HEK293 (cell line): ENCODE results near the gene GIPC2.

Experiments
- CTCF ChIA-PET: fragments of 350-600 bp; formaldehyde crosslinking; extraction: SDS; loops from one replicate; lab custom pipeline; 2021; ENCODE audit warnings: antibody characterized with exemption; lab: Yijun Ruan, JAX
- POLR2A ChIA-PET: fragments of 300-600 bp; formaldehyde crosslinking; extraction: SDS; loops from one replicate; lab custom pipeline; 2020; ENCODE audit warnings: antibody characterized with exemption, inconsistent platforms; lab: Yijun Ruan, JAX
- H3K27ac ChIP-seq: fragments of 200-500 bp; sonication (Bioruptor generic); 2 replicates; pipeline ENCODE4 v1.5.1; 2014; ENCODE audit warnings: low read depth, low read length, control low read depth, inconsistent platforms; ENCODE audit errors: extremely low read depth
- H3K36me3 ChIP-seq, 2 experiments: fragments of 200-500 bp in 1 of 2; sonication (Bioruptor generic) in 1 of 2; 1 replicate in 1 of 2; 2 replicates in 1 of 2; pipeline ENCODE4 v1.5.1; 2014 to 2017; ENCODE audit warnings: inconsistent platforms in 2 of 2, low read length in 2 of 2; ENCODE audit not compliant: control insufficient read depth in 2 of 2, insufficient read depth in 1 of 2
- H3K4me1 ChIP-seq: fragments of 200-500 bp; sonication (Bioruptor generic); 2 replicates; pipeline ENCODE4 v1.5.1; 2014; ENCODE audit warnings: mild to moderate bottlenecking, low read length, inconsistent platforms; ENCODE audit not compliant: control insufficient read depth, insufficient read depth
- H3K4me3 ChIP-seq: 2 replicates; pipeline ENCODE4 v1.5.1; 2011; ENCODE audit warnings: low read depth, mild to moderate bottlenecking, control low read depth, low read length, moderate library complexity
- H3K9me3 ChIP-seq: fragments of 200-500 bp; sonication (Bioruptor generic); 2 replicates; pipeline ENCODE4 v1.5.1; 2014; ENCODE audit warnings: low read depth, low read length, inconsistent platforms; ENCODE audit not compliant: control insufficient read depth, insufficient read depth
- CTCF ChIP-seq: fragments of 450-650 bp; formaldehyde crosslinking; IDR thresholded peaks from 2 replicates; pipeline ENCODE4 v1.5.1; 2016; ENCODE audit warnings: missing biosample characterization, missing genetic modification characterization
- EGR2 ChIP-seq: fragments of 450-650 bp; formaldehyde crosslinking; IDR thresholded peaks from 2 replicates; pipeline ENCODE4 v1.5.1; 2016; ENCODE audit warnings: low read depth, missing biosample characterization, missing genetic modification characterization
- ELK4 ChIP-seq: IDR thresholded peaks from 2 replicates; pipeline ENCODE4 v1.6.1; 2011; ENCODE audit warnings: mild to moderate bottlenecking, low read depth, low read length, borderline replicate concordance
- GLI4 ChIP-seq: fragments of 450-650 bp; formaldehyde crosslinking; IDR thresholded peaks from 2 replicates; pipeline ENCODE4 v1.5.1; 2016; ENCODE audit warnings: missing biosample characterization, missing genetic modification characterization
- OSR2 ChIP-seq: fragments of 450-650 bp; formaldehyde crosslinking; IDR thresholded peaks from 2 replicates; pipeline ENCODE4 v1.5.1; 2016; ENCODE audit warnings: missing biosample characterization, missing genetic modification characterization
- RBAK ChIP-seq: fragments of 450-650 bp; formaldehyde crosslinking; IDR thresholded peaks from 2 replicates; pipeline ENCODE4 v1.5.1; 2016; ENCODE audit warnings: missing biosample characterization, missing genetic modification characterization
- SP2 ChIP-seq: fragments of 450-650 bp; formaldehyde crosslinking; IDR thresholded peaks from 2 replicates; pipeline ENCODE4 v1.5.1; 2016; ENCODE audit warnings: missing biosample characterization, missing genetic modification characterization
- WT1 ChIP-seq: fragments of 450-650 bp; formaldehyde crosslinking; IDR thresholded peaks from 2 replicates; pipeline ENCODE4 v1.5.1; 2016; ENCODE audit warnings: missing biosample characterization, missing genetic modification characterization
- ZFP37 ChIP-seq: fragments of 450-650 bp; formaldehyde crosslinking; IDR thresholded peaks from 2 replicates; pipeline ENCODE4 v1.5.1; 2016; ENCODE audit warnings: missing biosample characterization, missing genetic modification characterization
- ZNF138 ChIP-seq: fragments of 450-650 bp; formaldehyde crosslinking; IDR thresholded peaks from 2 replicates; pipeline ENCODE4 v1.5.1; 2016; ENCODE audit warnings: missing biosample characterization, missing genetic modification characterization, borderline replicate concordance
- ZNF146 ChIP-seq: fragments of 450-650 bp; formaldehyde crosslinking; IDR thresholded peaks from 2 replicates; pipeline ENCODE4 v1.5.1; 2016; ENCODE audit warnings: missing biosample characterization, missing genetic modification characterization
- ZNF16 ChIP-seq: fragments of 450-650 bp; formaldehyde crosslinking; IDR thresholded peaks from 2 replicates; pipeline ENCODE4 v1.5.1; 2016; ENCODE audit warnings: low read depth, missing biosample characterization, missing genetic modification characterization
- ZNF174 ChIP-seq: fragments of 450-650 bp; formaldehyde crosslinking; IDR thresholded peaks from 2 replicates; pipeline ENCODE4 v1.5.0; 2017; ENCODE audit warnings: missing biosample characterization, mild to moderate bottlenecking, missing genetic modification characterization
- ZNF175 ChIP-seq: fragments of 450-650 bp; formaldehyde crosslinking; IDR thresholded peaks from 2 replicates; pipeline ENCODE4 v1.5.1; 2016; ENCODE audit warnings: missing biosample characterization, missing genetic modification characterization
- ZNF23 ChIP-seq: fragments of 450-650 bp; formaldehyde crosslinking; IDR thresholded peaks from 2 replicates; pipeline ENCODE4 v1.5.1; 2016; ENCODE audit warnings: missing biosample characterization, missing genetic modification characterization, borderline replicate concordance
- ZNF274 ChIP-seq, 2 experiments: fragments of 200-500 bp in 1 of 2; fragments of 450-650 bp in 1 of 2; sonication (Bioruptor generic) in 1 of 2; formaldehyde crosslinking in 1 of 2; IDR thresholded peaks; 2 replicates each; pipeline versions ENCODE4 v1.5.1 to v1.6.1; 2014 to 2016; ENCODE audit warnings: borderline replicate concordance in 1 of 2, inconsistent platforms in 1 of 2, low read length in 1 of 2, missing biosample characterization in 1 of 2, missing genetic modification characterization in 1 of 2
- ZNF324 ChIP-seq: fragments of 450-650 bp; formaldehyde crosslinking; IDR thresholded peaks from 2 replicates; pipeline ENCODE4 v1.5.1; 2016; ENCODE audit warnings: missing biosample characterization, missing genetic modification characterization
- ZNF48 ChIP-seq: fragments of 450-650 bp; formaldehyde crosslinking; IDR thresholded peaks from 2 replicates; pipeline ENCODE4 v1.5.1; 2016; ENCODE audit warnings: missing biosample characterization, missing genetic modification characterization
- ZNF518A ChIP-seq: fragments of 450-650 bp; formaldehyde crosslinking; conservative IDR thresholded peaks from 2 replicates; pipeline ENCODE4 v1.5.1; 2016; ENCODE audit warnings: low read depth, missing biosample characterization, missing genetic modification characterization
- ZNF544 ChIP-seq: fragments of 450-650 bp; formaldehyde crosslinking; IDR thresholded peaks from 2 replicates; pipeline ENCODE4 v1.5.0; 2017; ENCODE audit warnings: missing biosample characterization, missing genetic modification characterization
- ZNF549 ChIP-seq: fragments of 450-650 bp; IDR thresholded peaks from 2 replicates; pipeline ENCODE4 v1.5.1; 2018; ENCODE audit warnings: missing biosample characterization, missing genetic modification characterization, mild to moderate bottlenecking, inconsistent platforms, moderate library complexity
- ZNF561 ChIP-seq: fragments of 450-650 bp; IDR thresholded peaks from 2 replicates; pipeline ENCODE4 v1.5.1; 2018; ENCODE audit warnings: missing biosample characterization, missing genetic modification characterization, borderline replicate concordance
- ZNF658 ChIP-seq: fragments of 450-650 bp; formaldehyde crosslinking; IDR thresholded peaks from 2 replicates; pipeline ENCODE4; 2016; ENCODE audit warnings: missing biosample characterization, missing genetic modification characterization
- ZNF704 ChIP-seq: fragments of 450-650 bp; formaldehyde crosslinking; IDR thresholded peaks from 2 replicates; pipeline ENCODE4 v1.5.1; 2016; ENCODE audit warnings: missing biosample characterization, missing genetic modification characterization

GIPC2 gene

GRCh38 chr1:78155121-78155520, 109.4 kb downstream of the GIPC2 start:
- TF ChIP-seq RBAK (no peak), OSR2 (tag by site-specific recombination) (no peak), GLI4 (tag by site-specific recombination) (no peak), ZNF175 (tag by site-specific recombination) (no peak), ELK4 (no peak), ZNF704 (tag by site-specific recombination) (no peak), CTCF (tag by site-specific recombination) (no peak), ZNF274 (IDR thresholded peaks at IDR 0.05; ENCODE audit: low read length) (no peak), ZNF274 (tag by site-specific recombination; IDR thresholded peaks at IDR 0.05; ENCODE audit: borderline replicate concordance) (no peak), ZNF518A (tag by site-specific recombination) (no peak), WT1 (tag by site-specific recombination) (no peak), ZNF658 (tag by site-specific recombination) (no peak), ZNF48 (tag by site-specific recombination) (no peak), ZNF16 (tag by site-specific recombination) (no peak), ZFP37 (tag by site-specific recombination) (no peak)
- ChIA-PET CTCF (interaction anchor here (4.2 kb wide), 1 partner anchor 10 kb away, joined by 19 read pairs; no protein-coding TSS in a partner anchor), POLR2A (no interaction called here)
- no peaks in the 10 kb centered on the region for H3K4me1 ChIP-seq
- H3K36me3 ChIP-seq = no peaks in the 10 kb centered on the region
- H3K9me3 ChIP-seq = no peaks in the 10 kb centered on the region
- H3K4me3 ChIP-seq = no peak overlapping the region
- no peak overlapping the region for H3K27ac ChIP-seq

- Histone ChIP-seq H3K9me3 (no peaks in the 10 kb centered on the region), H3K36me3 (no peaks in the 10 kb centered on the region), H3K4me1 (no peaks in the 10 kb centered on the region), H3K4me3 (no peak overlapping the region), H3K27ac (no peak overlapping the region)
- TF ChIP-seq ZFP37 (tag by site-specific recombination) (no peak), ZNF658 (tag by site-specific recombination) (no peak), ZNF549 (tag by site-specific recombination) (no peak), ZNF174 (tag by site-specific recombination) (no peak), ZNF324 (no peak), ZNF23 (tag by site-specific recombination) (no peak), ZNF544 (no peak), ZNF704 (tag by site-specific recombination) (no peak), ZNF561 (tag by site-specific recombination) (no peak), ZNF138 (tag by site-specific recombination) (no peak), ZNF146 (tag by site-specific recombination) (no peak), EGR2 (tag by site-specific recombination) (no peak), SP2 (tag by site-specific recombination) (no peak)
- CTCF ChIA-PET = interaction anchor here (0.6 to 4.2 kb wide), 3 partner anchors 10 to 454 kb away, joined by 5 to 19 read pairs (median 6); no protein-coding TSS in a partner anchor
- POLR2A ChIA-PET = no interaction called here
Measured at GRCh38 chr1:78156805-78157521, 111.2 kb downstream of the GIPC2 start.
